ENCODE results near the gene KLHDC7A. TPM values are rescaled to one million over a fixed set of nuclear protein-coding genes. Genes with fewer than 3 reads are reported as not detected.

Gene KLHDC7A
- total RNA-seq, 4 donors from 2014 or later, result 0.48 to 7.6 (median 1.3) TPM

- WGBS, 2 donors, result 48 to 59% methylated on average over 5 of the region's 5 CpGs
- Histone ChIP-seq H3K27me3 (peaks cover 0 to 13% (median 0%) of the 10 kb centered on the region in 4 donors), H3K27ac (no peak overlapping the region), H3K4me3 (no peak overlapping the region), H3K9me3 (peaks cover 0 to 19% (median 10%) of the 10 kb centered on the region in 3 donors), H3K36me3 (no peaks in the 10 kb centered on the region), H3K4me1 (no peaks in the 10 kb centered on the region)
- no peak for TF ChIP-seq POLR2A (IDR thresholded peaks at IDR 0.05)
- no peak for TF ChIP-seq CTCF (IDR thresholded peaks at IDR 0.05)
- DNase-seq, result no peak
- intact Hi-C loops (cut with DNase I), result no loop called here
These were observed 31.1 kb downstream of the KLHDC7A start for GRCh38 chr1:18511874-18512150.

- peaks cover 0 to 26% (median 10%) of the 10 kb centered on the region in 3 donors for H3K9me3 ChIP-seq
- TF ChIP-seq CTCF (IDR thresholded peaks at IDR 0.05) (no peak), POLR2A (IDR thresholded peaks at IDR 0.05) (no peak)
- H3K27me3 ChIP-seq, result peaks cover 0 to 13% (median 0%) of the 10 kb centered on the region in 4 donors
- intact Hi-C loops (cut with DNase I), result no loop called here
- 61 to 78% methylated on average over 4 to 9 of the region's 9 CpGs for WGBS, 2 donors
- no peak overlapping the region for H3K4me3 ChIP-seq
- no peaks in the 10 kb centered on the region for H3K4me1 ChIP-seq
- no peak overlapping the region for H3K27ac ChIP-seq
- no peaks in the 10 kb centered on the region for H3K36me3 ChIP-seq
- DNase-seq, result no peak
These were observed 32.2 kb downstream of the KLHDC7A start for GRCh38 chr1:18512883-18513282.

- no peak overlapping the region for H3K4me3 ChIP-seq
- 50 to 55% methylated on average over 1 of the region's 1 CpG for WGBS, 2 donors
- H3K4me1 ChIP-seq, result no peaks in the 10 kb centered on the region
- H3K27ac ChIP-seq, result no peak overlapping the region
- intact Hi-C loops (cut with DNase I), result no loop called here
- H3K36me3 ChIP-seq, result no peaks in the 10 kb centered on the region
- H3K27me3 ChIP-seq, result peaks cover 0 to 13% (median 0%) of the 10 kb centered on the region in 4 donors
- peaks cover 0 to 26% (median 10%) of the 10 kb centered on the region in 3 donors for H3K9me3 ChIP-seq
- DNase-seq, result no peak
- no peak for TF ChIP-seq POLR2A (IDR thresholded peaks at IDR 0.05)
- no peak for TF ChIP-seq CTCF (IDR thresholded peaks at IDR 0.05)
These were observed 33.3 kb downstream of the KLHDC7A start for GRCh38 chr1:18513995-18514394.

GRCh38 chr1:18515120-18515667, 34.5 kb downstream of the KLHDC7A start:
- no peak overlapping the region for H3K4me3 ChIP-seq
- no peak for TF ChIP-seq POLR2A (IDR thresholded peaks at IDR 0.05)
- TF ChIP-seq CTCF (IDR thresholded peaks at IDR 0.05), result no peak
- H3K9me3 ChIP-seq, result peaks cover 0 to 26% (median 10%) of the 10 kb centered on the region in 3 donors
- no peak overlapping the region for H3K27ac ChIP-seq
- intact Hi-C loops (cut with DNase I), result no loop called here
- no peaks in the 10 kb centered on the region for H3K4me1 ChIP-seq
- peaks cover 0 to 13% (median 0%) of the 10 kb centered on the region in 4 donors for H3K27me3 ChIP-seq
- no peak for DNase-seq
- H3K36me3 ChIP-seq, result no peaks in the 10 kb centered on the region
- 52 to 61% methylated on average over 1 of the region's 1 CpG for WGBS, 2 donors

GRCh38 chr1:18516473-18516872, 35.7 kb downstream of the KLHDC7A start:
- Histone ChIP-seq H3K4me1 (no peaks in the 10 kb centered on the region), H3K4me3 (no peak overlapping the region), H3K36me3 (no peaks in the 10 kb centered on the region), H3K9me3 (peaks cover 0 to 26% (median 10%) of the 10 kb centered on the region in 3 donors), H3K27ac (no peak overlapping the region), H3K27me3 (peaks cover 0 to 14% (median 0%) of the 10 kb centered on the region in 4 donors)
- 50 to 53% methylated on average over 1 of the region's 1 CpG for WGBS, 2 donors
- no peak for DNase-seq
- intact Hi-C loops (cut with DNase I), result no loop called here
- no peak for TF ChIP-seq CTCF (IDR thresholded peaks at IDR 0.05)
- no peak for TF ChIP-seq POLR2A (IDR thresholded peaks at IDR 0.05)

Data from esophagus squamous epithelium (tissue), 5 donors.